T-helper 1 cell (primary cell): ENCODE measurements around the gene METTL21C.

ENCODE experiments used
- DNase-seq, 5 donors: peaks; one replicate each; pipeline ENCODE4 v3.0.0-alpha.2; 2012 to 2020

The METTL21C gene

GRCh38 chr13:102658660-102659059 lies 36.2 kb downstream of the METTL21C start:
- DNase-seq, result no peak

GRCh38 chr13:102657630-102658029 lies 37.2 kb downstream of the METTL21C start:
- no peak for DNase-seq

GRCh38 chr13:102654756-102655155 lies 40.1 kb downstream of the METTL21C start:
- no peak for DNase-seq

GRCh38 chr13:102651892-102652291 lies 43.0 kb downstream of the METTL21C start:
- no peak for DNase-seq

GRCh38 chr13:102651392-102651791 lies 43.5 kb downstream of the METTL21C start:
- no peak for DNase-seq

GRCh38 chr13:102650444-102650843 lies 44.4 kb downstream of the METTL21C start:
- no peak for DNase-seq

GRCh38 chr13:102648046-102648445 lies 46.8 kb downstream of the METTL21C start:
- DNase-seq, result no peak

- DNase-seq, result no peak
Measured at GRCh38 chr13:102645701-102646100, 49.1 kb downstream of the METTL21C start.

GRCh38 chr13:102643656-102644055 lies 51.2 kb downstream of the METTL21C start:
- DNase-seq, result no peak

- no peak for DNase-seq
Measured at GRCh38 chr13:102642475-102642874, 52.4 kb downstream of the METTL21C start.

GRCh38 chr13:102642029-102642428 lies 52.8 kb downstream of the METTL21C start:
- DNase-seq, result no peak

- no peak for DNase-seq
Measured at GRCh38 chr13:102638741-102639140, 56.1 kb downstream of the METTL21C start.
